A549 (cell line): ENCODE data around the gene YBX1. TPM values are rescaled to one million over a fixed set of nuclear protein-coding genes. Genes with fewer than 3 reads are reported as not detected.

Source experiments
- ATAC-seq, 2 experiments: fragments of 200-7000 bp in 1 of 2; fragments of >200 bp in 1 of 2; cut with Nextera tagmentation in 1 of 2; cut with Tn5 transposase in 1 of 2; 3 replicates each; pipeline versions ENCODE4 v1.8.0 to v1.9.1; 2018 to 2020; ENCODE audit warnings: mild to moderate bottlenecking in 1 of 2, moderate library complexity in 1 of 2
- CTCF ChIA-PET: fragments of 300-600 bp; sonication (Branson Sonifier 250); formaldehyde crosslinking; extraction: SDS; loops from one replicate; lab custom pipeline; 2021; ENCODE audit warnings: antibody characterized with exemption, inconsistent platforms; lab: Yijun Ruan, JAX
- POLR2A ChIA-PET: fragments of 350-600 bp; formaldehyde crosslinking; extraction: SDS; loops from one replicate; lab custom pipeline; 2021; ENCODE audit warnings: antibody characterized with exemption, inconsistent platforms; lab: Yijun Ruan, JAX
- DNase-seq, 2 experiments: peaks; one replicate each; pipeline versions ENCODE4 v3.0.0 to v3.0.0-alpha.2; 2011 to 2016; ENCODE audit warnings: low read depth in 1 of 2, low spot score in 1 of 2
- FAIRE-seq: peaks from 2 replicates; lab custom pipeline; 2011; peaks lifted over from hg19 to GRCh38; lab: Jason Lieb, UNC
- H3K27ac ChIP-seq, 2 experiments: fragments of >200 bp; sonication (Bioruptor Twin); formaldehyde crosslinking; 3 replicates each; pipeline ENCODE4 v1.5.1; 2016 to 2017
- H3K4me1 ChIP-seq: fragments of >200 bp; sonication (Bioruptor Twin); formaldehyde crosslinking; 3 replicates; pipeline ENCODE4 v1.6.1; 2016
- H3K4me2 ChIP-seq: fragments of >200 bp; sonication (Bioruptor Twin); formaldehyde crosslinking; 3 replicates; pipeline ENCODE4 v1.6.1; 2016
- H3K4me3 ChIP-seq: fragments of >200 bp; sonication (Bioruptor Twin); formaldehyde crosslinking; 3 replicates; pipeline ENCODE4 v1.5.1; 2016
- H3K9me3 ChIP-seq: fragments of >200 bp; sonication (Bioruptor Twin); formaldehyde crosslinking; 3 replicates; pipeline ENCODE4 v1.6.1; 2016
- CBX2 ChIP-seq: fragments of 200-600 bp; sonication (generic); IDR thresholded peaks from 2 replicates; pipeline ENCODE4 v1.6.1; 2016; ENCODE audit warnings: low read depth, mild to moderate bottlenecking, borderline replicate concordance
- CBX8 ChIP-seq: fragments of 200-600 bp; sonication (generic); IDR thresholded peaks from 2 replicates; pipeline ENCODE4 v1.6.1; 2016
- CEBPB ChIP-seq, 2 experiments: fragments of >200 bp in 1 of 2; sonication (Bioruptor Twin) in 1 of 2; formaldehyde crosslinking in 1 of 2; IDR thresholded peaks; 2 replicates each; pipeline ENCODE4 v1.6.1; 2012 to 2016
- ELK1 ChIP-seq: fragments of 150-350 bp; IDR thresholded peaks from 2 replicates; pipeline ENCODE4 v1.6.1; 2014; ENCODE audit warnings: low read depth, mild to moderate bottlenecking, low read length
- EP300 ChIP-seq, 2 experiments: fragments of >200 bp; sonication (Bioruptor Twin); formaldehyde crosslinking; IDR thresholded peaks; 2 replicates in 1 of 2; 3 replicates in 1 of 2; pipeline ENCODE4 v1.6.1; 2016 to 2017
- ESRRA ChIP-seq: fragments of 150-350 bp; IDR thresholded peaks from 2 replicates; pipeline ENCODE4 v1.6.1; 2014; ENCODE audit warnings: mild to moderate bottlenecking, low read length, borderline replicate concordance
- FOSL2 ChIP-seq, 2 experiments: fragments of 450-650 bp in 1 of 2; fragments of >200 bp in 1 of 2; sonication (Bioruptor Twin) in 1 of 2; formaldehyde crosslinking; IDR thresholded peaks; 2 replicates each; pipeline versions ENCODE4 v1.5.0 to v1.6.1; 2016 to 2020; ENCODE audit warnings: mild to moderate bottlenecking in 1 of 2, moderate library complexity in 1 of 2
- FOXS1 ChIP-seq: fragments of 250-450 bp; sonication (Bioruptor Pico); IDR thresholded peaks from 2 replicates; pipeline ENCODE4 v1.5.0; 2020; ENCODE audit warnings: mild to moderate bottlenecking, moderate library complexity
- GATA3 ChIP-seq: IDR thresholded peaks from 2 replicates; pipeline ENCODE4 v1.6.1; 2012; ENCODE audit warnings: borderline replicate concordance
- HDAC2 ChIP-seq: fragments of 200-600 bp; sonication (generic); IDR thresholded peaks from 2 replicates; pipeline ENCODE4 v1.6.1; 2016
- HES2 ChIP-seq: fragments of >200 bp; sonication (Bioruptor Twin); formaldehyde crosslinking; IDR thresholded peaks from 2 replicates; pipeline ENCODE4 v1.6.1; 2016
- HMGXB4 ChIP-seq: fragments of 250-450 bp; sonication (Bioruptor Pico); IDR thresholded peaks from 2 replicates; pipeline ENCODE4 v1.5.0; 2021; ENCODE audit warnings: mild to moderate bottlenecking, moderate library complexity, borderline replicate concordance
- KDM1A ChIP-seq: fragments of 200-600 bp; sonication (generic); IDR thresholded peaks from 2 replicates; pipeline ENCODE4 v1.6.1; 2016; ENCODE audit warnings: low read depth, mild to moderate bottlenecking
- MAFK ChIP-seq: fragments of 450-650 bp; IDR thresholded peaks from 2 replicates; pipeline ENCODE4 v1.6.1; 2014; ENCODE audit not compliant: partially characterized antibody
- NPAS2 ChIP-seq: fragments of 250-450 bp; sonication (Bioruptor Pico); IDR thresholded peaks from 2 replicates; pipeline ENCODE4 v1.8.0; 2022; ENCODE audit warnings: mild to moderate bottlenecking, moderate library complexity, borderline replicate concordance
- PHF8 ChIP-seq: fragments of 200-600 bp; sonication (generic); IDR thresholded peaks from 2 replicates; pipeline ENCODE4 v1.6.1; 2016; ENCODE audit warnings: low read depth, mild to moderate bottlenecking, antibody characterized with exemption, moderate library complexity, borderline replicate concordance
- POLR2A ChIP-seq: IDR thresholded peaks from 2 replicates; pipeline ENCODE4 v1.6.1; 2012; ENCODE audit warnings: mild to moderate bottlenecking, low read length
- RAD21 ChIP-seq, 2 experiments: fragments of >200 bp in 1 of 2; sonication (Bioruptor Twin) in 1 of 2; formaldehyde crosslinking in 1 of 2; IDR thresholded peaks in 1 of 2; conservative IDR thresholded peaks in 1 of 2; 2 replicates in 1 of 2; 3 replicates in 1 of 2; pipeline ENCODE4 v1.6.1; 2012 to 2018; ENCODE audit warnings: inconsistent platforms in 1 of 2
- TFCP2L1 ChIP-seq: fragments of 250-450 bp; sonication (Bioruptor Pico); IDR thresholded peaks from 2 replicates; pipeline ENCODE4 v1.5.0; 2021; ENCODE audit warnings: mild to moderate bottlenecking
- TP53 ChIP-seq: fragments of 250-450 bp; sonication (Bioruptor Pico); IDR thresholded peaks from 2 replicates; pipeline ENCODE4 v1.5.0; 2021; ENCODE audit warnings: mild to moderate bottlenecking, moderate library complexity
- USF2 ChIP-seq: fragments of 450-650 bp; IDR thresholded peaks from 2 replicates; pipeline ENCODE4 v1.6.1; 2014; ENCODE audit warnings: antibody characterized with exemption
- ZC3H11A ChIP-seq: fragments of 450-650 bp; IDR thresholded peaks from 2 replicates; pipeline ENCODE4 v1.6.1; 2014; ENCODE audit warnings: antibody characterized with exemption, mild to moderate bottlenecking
- ZFP36 ChIP-seq: fragments of 450-650 bp; IDR thresholded peaks from 2 replicates; pipeline ENCODE4 v1.6.1; 2014; ENCODE audit warnings: borderline replicate concordance; ENCODE audit not compliant: partially characterized antibody
- ZNF302 ChIP-seq: fragments of 250-450 bp; sonication (Bioruptor Pico); IDR thresholded peaks from 2 replicates; pipeline ENCODE4 v1.9.0; 2021; ENCODE audit warnings: inconsistent platforms, mild to moderate bottlenecking, moderate library complexity
- WGBS: methylation state at CpG from one replicate; pipeline ENCODE4 v1.1.6; 2017; ENCODE audit errors: missing lambda C conversion rate; 5-methylcytosine and 5-hydroxymethylcytosine counted together
- polyA plus RNA-seq, 4 experiments: library from polyadenylated mRNA; depleted of rRNA in 3 of 4; stranded (reverse); fragments of >200 nt; fragmentation: RNase III in 1 of 4; extraction: RNeasy Plus Mini Kit Qiagen cat#74134 plus additional on column Dnase treatment in 1 of 4; gene quantifications; 2 replicates in 3 of 4; 3 replicates in 1 of 4; pipeline ENCODE4 v1.2.3, GENCODE V29; 2011 to 2017

The YBX1 gene
- polyA plus RNA-seq, 2 of the 4 experiments (the other 2 are of a cell fraction), result 488 to 747 TPM

GRCh38 chr1:42660907-42661500, 21.2 kb upstream of the YBX1 start (continued):
- TF ChIP-seq CBX8, result no peak
- TF ChIP-seq NPAS2 (CRISPR knock-in tag), result no peak

- 100% methylated on average over 3 of the region's 3 CpGs for WGBS
- no peaks in the 10 kb centered on the region for H3K4me1 ChIP-seq
- no peak overlapping the region for H3K4me2 ChIP-seq
- ATAC-seq (no peak), DNase-seq (no peak), FAIRE-seq (no peak)
- no peak overlapping the region for H3K27ac ChIP-seq
- H3K9me3 ChIP-seq, result no peaks in the 10 kb centered on the region
- CTCF ChIA-PET, result no interaction called here
- POLR2A ChIA-PET, result interaction anchor here (1.1 kb wide), 1 partner anchor 12 kb away, joined by 4 read pairs; the partner anchor contains the start of gene PPIH
- H3K4me3 ChIP-seq, result no peak overlapping the region
- TF ChIP-seq ZNF302 (CRISPR knock-in tag), result no peak
- no peak for TF ChIP-seq GATA3
- no peak for TF ChIP-seq ZC3H11A
- TF ChIP-seq POLR2A, result no peak
- TF ChIP-seq KDM1A, result no peak
- TF ChIP-seq EP300 (IDR thresholded peaks at IDR 0.05), result no peak
- TF ChIP-seq HMGXB4 (CRISPR knock-in tag), result no peak
- no peak for TF ChIP-seq FOSL2 (IDR thresholded peaks at IDR 0.05)
- TF ChIP-seq FOSL2 (CRISPR knock-in tag; IDR thresholded peaks at IDR 0.05), result no peak
Measured at GRCh38 chr1:42669936-42670335, 12.3 kb upstream of the YBX1 start.

GRCh38 chr1:42670425-42670824, 11.8 kb upstream of the YBX1 start:
- POLR2A ChIA-PET, result no interaction called here
- Histone ChIP-seq H3K27ac (no peak overlapping the region), H3K4me1 (no peaks in the 10 kb centered on the region)
- TF ChIP-seq USF2 (no peak), ZC3H11A (no peak), PHF8 (no peak), HDAC2 (no peak), FOXS1 (CRISPR knock-in tag) (no peak), TP53 (CRISPR knock-in tag) (no peak), CBX2 (no peak)
- TF ChIP-seq, all 56 proteins: peak for 0
- Histone ChIP-seq H3K9me3 (no peaks in the 10 kb centered on the region), H3K4me2 (no peak overlapping the region), H3K4me3 (no peak overlapping the region)
- 93% methylated on average over 4 of the region's 4 CpGs for WGBS
- ATAC-seq, result no peak
- no peak for FAIRE-seq
- DNase-seq, result no peak
- CTCF ChIA-PET, result no interaction called here

GRCh38 chr1:42674214-42674613, 8.0 kb upstream of the YBX1 start:
- H3K4me3 ChIP-seq, result no peak overlapping the region
- POLR2A ChIA-PET, result no interaction called here
- CTCF ChIA-PET, result no interaction called here
- FAIRE-seq (no peak), DNase-seq (no peak), ATAC-seq (no peak)
- H3K27ac ChIP-seq, result no peak overlapping the region
- H3K4me2 ChIP-seq, result no peak overlapping the region
- TF ChIP-seq MAFK, result no peak
- no peak for TF ChIP-seq USF2
- no peak for TF ChIP-seq GATA3
- TF ChIP-seq KDM1A, result no peak
- no peak for TF ChIP-seq RAD21 (conservative IDR thresholded peaks at IDR 0.05 in 1 of 2, IDR thresholded peaks at IDR 0.05 in 1 of 2)
- no peak for TF ChIP-seq ESRRA
- TF ChIP-seq CBX8, result no peak
- TF ChIP-seq ELK1, result no peak
- TF ChIP-seq TFCP2L1 (CRISPR knock-in tag), result no peak
- no peak for TF ChIP-seq NPAS2 (CRISPR knock-in tag)
- no peak for TF ChIP-seq HES2
- TF ChIP-seq CEBPB (IDR thresholded peaks at IDR 0.05), result no peak
- TF ChIP-seq ZFP36, result no peak
- no peak for TF ChIP-seq POLR2A
- H3K9me3 ChIP-seq, result no peaks in the 10 kb centered on the region
- H3K4me1 ChIP-seq, result no peaks in the 10 kb centered on the region
